HL-60/S4 treated with retinoic acid at 250 ng/mL for 4 days and 3 days (cell line): ENCODE data around the gene MYO1A.

Experiments
- in situ Hi-C: fragments of 300-500 bp; cut with MboI; formaldehyde crosslinking; loops from 2 replicates; pipeline ENCODE4 v1.7.0; 2022; ENCODE audit warnings: low sequenced_read_pairs

The MYO1A gene

DNA sequence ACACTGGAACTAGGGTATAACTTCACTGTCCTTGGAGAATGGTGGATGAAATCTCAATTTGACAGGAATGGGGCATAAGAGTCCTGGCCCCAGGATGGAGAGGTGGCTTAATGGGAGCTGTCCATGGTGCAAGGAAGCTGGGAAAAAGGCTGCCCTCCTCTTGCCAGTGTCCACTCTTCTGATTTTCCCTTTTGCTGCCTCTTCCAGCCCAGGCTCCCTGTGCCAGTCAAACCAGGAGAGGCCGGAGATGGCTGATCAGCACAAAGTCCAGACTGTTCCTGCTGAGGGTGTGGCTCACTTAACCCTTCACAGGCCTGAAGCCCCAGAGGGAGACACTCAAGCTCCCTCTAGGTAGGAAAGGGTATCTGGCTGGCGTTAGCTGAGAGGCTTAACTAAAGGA is at the start of gene MYO1A:
TSS of gene MYO1A (minus strand) at position 240 of the 400 bp plus-strand sequence. CDS start 1,806 bp downstream, outside the sequence.
- in situ Hi-C loops, result no loop called here

- in situ Hi-C loops, result no loop called here
Observed at GRCh38 chr12:57099047-57099714, 49.3 kb upstream of the MYO1A start.

DNA sequence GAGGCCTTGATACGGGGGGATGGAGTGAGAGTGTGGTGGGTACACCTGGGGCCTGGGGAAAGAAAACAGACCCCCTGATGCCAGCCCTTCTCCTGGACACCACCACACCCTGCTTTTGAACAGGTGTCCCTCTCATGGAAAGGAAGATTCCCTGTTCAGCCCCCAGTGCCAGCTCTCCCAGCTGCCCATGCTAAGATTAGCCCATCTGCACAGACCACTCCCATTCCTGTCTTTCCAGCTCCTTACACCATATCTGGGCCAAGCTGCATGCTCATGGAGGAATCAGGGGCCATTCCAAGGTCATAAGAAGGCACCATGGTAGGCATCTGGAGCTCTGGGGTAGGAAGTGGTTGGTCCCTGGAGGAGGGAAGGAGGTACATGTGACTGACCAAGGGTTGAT is 48.6 kb upstream of the MYO1A start:
- in situ Hi-C loops, result no loop called here

DNA sequence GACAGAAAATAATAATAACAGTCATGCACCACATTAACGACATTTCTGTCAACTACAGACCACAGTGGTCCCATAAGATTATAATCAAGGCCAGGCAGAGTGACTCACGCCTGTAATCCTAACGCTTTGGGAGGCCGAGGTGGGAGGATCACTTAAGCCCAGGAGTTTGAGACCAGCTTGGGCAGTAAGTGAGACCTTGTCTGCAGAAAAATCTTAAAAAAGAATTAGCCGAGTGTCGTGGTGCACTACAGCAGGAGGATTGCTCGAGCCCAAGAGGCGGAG is 47.6 kb upstream of the MYO1A start:
- in situ Hi-C loops, result no loop called here

- in situ Hi-C loops, result no loop called here
Observed at GRCh38 chr12:57096748-57097553, 47.0 kb upstream of the MYO1A start.

DNA sequence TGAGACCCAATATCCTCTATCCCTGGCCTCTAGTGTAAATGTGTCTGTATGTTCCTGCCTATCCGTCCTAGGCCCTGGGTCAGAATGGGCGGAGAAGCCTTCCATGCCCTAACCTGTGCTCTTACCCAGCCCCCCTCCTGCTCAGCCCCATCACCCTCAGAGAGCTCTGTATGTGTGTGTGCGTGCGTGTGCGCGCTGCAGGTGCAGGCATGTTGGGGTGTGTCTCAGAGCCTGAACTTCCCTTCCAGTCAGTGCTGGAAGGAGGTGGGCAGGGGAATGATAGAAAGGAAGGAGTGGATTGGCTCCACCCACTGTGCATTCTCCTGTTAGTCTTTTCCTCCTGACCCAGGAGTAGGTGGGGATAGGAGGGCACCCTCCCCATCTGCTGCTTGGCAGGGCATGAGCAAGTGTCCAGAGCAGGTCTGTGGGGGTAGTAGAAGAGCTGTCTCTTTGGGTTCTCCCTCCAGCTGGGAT is 46.2 kb upstream of the MYO1A start:
- in situ Hi-C loops, result no loop called here

- in situ Hi-C loops, result no loop called here
Observed at GRCh38 chr12:57095440-57095839, 45.5 kb upstream of the MYO1A start.

DNA sequence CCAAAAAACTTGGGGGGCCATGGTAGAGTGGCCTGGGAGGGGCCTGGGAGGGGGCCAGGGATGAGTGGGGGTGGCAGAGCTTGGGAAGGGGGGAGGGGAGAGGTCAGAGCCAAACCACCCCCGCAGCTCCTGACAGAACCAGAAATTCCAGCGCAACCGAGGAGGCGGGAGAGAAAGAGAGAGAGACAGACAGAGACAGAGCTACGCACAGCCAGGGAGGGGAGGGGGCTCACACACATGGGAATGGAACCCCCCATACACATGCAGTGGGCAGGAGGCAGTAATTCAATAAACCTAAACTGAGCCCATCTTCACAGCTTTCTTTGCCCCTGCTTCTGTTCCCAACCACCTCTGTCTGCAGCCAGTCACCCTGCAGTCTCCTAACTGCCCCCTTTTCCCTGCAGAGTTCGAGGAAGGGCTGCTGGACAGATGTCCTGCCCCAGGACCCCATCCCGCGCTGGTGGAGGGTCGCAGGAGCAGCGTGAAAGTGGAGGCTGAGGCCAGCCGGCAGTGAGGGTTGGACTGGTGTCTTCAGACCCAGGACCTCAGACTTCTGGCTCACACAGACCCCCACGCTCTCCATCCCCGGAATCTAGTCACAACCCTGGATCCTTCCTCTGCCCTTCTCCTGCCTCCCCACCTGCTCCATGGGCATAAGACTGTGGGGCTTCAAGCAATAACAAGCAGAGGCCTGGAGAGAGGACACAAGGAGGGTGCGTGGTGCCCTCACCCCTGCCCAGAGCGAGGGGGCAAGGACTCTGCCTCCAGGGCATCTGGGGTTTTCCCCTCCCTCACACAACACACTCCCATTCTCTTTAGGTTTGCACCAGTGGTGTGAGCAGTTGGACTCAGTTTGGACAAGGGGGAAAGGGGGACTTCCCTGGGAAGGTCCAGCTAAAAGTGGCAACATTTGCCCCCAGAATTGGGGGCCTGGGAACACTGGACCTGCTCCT is 44.6 kb upstream of the MYO1A start:
- in situ Hi-C loops, result no loop called here

DNA sequence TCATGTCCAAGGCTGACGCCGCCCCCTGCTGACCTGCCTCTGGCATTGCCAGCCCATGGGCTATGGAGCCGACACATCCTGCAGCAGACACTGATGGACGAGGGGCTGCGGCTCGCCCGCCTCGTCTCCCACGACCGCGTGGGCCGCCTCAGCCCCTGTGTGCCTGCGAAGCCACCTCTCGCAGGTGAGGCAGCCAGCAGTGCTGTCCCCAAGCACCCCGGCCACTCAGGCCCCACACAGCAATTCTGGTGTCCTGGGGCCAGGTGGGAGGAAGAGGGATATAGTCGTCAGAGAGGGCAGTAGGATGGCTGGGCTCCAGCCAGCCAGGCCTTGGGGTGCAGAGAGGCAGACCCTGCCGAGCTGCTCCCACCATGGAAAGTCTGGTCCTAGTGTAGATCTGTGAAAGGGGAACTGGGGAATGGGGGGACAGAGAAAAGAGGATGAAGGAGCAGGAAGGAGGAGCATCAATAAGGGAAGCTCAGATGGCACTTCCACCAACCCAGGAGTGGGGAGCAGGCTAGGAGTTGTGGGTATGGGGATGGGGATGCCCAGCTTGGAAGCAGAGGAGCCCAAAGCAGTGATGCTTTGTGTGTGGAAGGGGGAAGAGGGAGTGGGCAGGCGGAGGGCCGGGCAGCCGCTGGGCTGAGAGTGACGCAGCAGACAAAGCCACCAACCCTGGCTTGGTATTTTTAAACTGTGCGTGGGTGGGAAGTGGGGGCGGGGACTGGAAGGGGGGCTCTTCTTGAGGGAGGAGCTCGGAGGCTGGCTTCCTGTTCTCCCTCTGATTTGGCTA is 43.7 kb upstream of the MYO1A start:
- in situ Hi-C loops, result no loop called here

DNA sequence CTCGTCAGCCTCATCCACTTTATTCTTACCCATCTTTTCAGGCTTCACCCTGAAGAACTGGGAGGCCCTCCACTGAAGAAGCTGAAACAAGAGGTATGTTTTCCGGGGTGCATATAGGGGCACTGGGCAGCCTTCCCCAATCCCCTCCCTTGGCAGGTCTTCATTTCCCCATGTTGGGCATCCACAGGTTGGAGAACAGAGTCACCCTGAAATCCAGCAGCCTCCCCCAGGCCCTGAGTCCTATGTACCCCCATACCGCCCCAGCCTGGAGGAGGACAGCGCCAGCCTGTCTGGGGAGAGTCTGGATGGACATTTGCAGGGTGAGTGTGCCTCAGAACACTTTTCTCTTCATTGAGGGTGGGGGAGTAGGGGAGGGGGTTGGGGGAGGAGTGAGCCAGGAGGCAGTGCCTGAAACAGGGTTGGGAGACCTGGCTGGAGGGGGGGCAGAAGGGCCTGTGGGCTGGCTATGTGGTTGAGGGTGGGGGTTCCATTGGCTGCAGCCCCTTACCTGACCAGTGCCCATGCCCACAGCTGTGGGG is 43.0 kb upstream of the MYO1A start:
- in situ Hi-C loops, result no loop called here

DNA sequence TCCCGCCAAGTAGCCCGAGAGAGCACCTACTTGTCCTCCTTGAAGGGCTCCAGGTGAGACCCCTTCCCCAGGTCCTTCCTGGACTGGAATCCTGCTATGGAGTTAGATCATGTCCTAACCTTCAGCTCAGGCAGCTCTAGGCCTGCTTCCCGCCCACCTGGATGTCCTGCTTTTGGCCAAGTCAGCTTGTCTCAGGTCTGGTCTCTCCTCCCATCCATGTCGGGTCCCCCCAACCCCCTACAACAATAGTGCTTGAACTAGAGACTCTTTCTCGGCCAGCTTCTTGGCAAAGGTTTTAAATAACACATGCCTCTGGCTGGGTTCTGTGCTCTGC is 42.6 kb upstream of the MYO1A start:
- in situ Hi-C loops, result no loop called here

- in situ Hi-C loops, result no loop called here
Observed at GRCh38 chr12:57091638-57092528, 42.0 kb upstream of the MYO1A start.

DNA sequence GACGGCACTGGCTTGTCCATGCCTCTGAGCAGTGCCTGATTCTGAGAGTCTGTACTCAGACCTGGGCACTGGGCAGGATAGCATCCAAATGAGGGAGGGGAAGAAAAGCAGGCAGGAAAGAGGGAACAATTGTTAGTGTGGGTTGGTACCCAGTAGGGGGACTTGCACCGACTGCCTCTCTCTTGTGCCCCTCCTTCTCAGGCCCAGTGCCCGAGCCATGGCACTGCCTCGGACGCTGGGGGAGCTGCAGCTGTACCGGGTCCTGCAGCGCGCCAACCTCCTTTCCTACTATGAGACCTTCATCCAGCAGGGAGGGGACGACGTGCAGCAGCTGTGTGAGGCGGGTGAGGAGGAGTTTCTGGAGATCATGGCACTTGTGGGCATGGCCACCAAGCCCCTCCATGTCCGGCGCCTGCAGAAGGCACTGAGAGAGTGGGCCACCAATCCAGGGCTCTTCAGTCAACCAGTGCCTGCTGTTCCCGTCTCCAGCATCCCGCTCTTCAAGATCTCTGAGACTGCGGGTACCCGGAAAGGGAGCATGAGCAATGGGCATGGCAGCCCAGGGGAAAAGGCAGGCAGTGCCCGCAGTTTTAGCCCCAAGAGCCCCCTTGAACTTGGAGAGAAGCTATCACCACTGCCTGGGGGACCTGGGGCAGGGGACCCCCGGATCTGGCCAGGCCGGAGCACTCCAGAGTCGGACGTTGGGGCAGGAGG is 41.2 kb upstream of the MYO1A start:
- in situ Hi-C loops, result no loop called here

DNA sequence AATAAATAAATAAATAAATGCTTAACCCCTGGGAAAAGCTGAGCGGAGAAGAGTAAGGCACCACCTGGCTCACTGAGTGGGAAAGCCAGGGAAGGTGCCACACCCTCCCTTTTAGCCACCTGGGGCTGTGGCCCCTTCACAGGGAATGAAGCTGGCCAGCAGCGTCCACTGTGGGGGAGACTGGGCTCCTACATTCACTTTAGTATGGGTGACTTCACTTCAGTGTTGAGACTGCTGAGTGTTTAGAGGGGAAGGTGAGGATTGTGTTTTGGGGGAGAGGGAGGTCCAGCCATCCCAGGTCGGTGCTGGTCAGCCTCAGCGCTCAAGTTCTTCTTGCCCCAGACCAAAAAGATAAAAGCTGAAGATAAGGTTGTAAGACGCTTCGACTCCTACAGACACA is 40.6 kb upstream of the MYO1A start:
- in situ Hi-C loops, result no loop called here

- in situ Hi-C loops, result no loop called here
Observed at GRCh38 chr12:57089271-57090245, 39.6 kb upstream of the MYO1A start.

DNA sequence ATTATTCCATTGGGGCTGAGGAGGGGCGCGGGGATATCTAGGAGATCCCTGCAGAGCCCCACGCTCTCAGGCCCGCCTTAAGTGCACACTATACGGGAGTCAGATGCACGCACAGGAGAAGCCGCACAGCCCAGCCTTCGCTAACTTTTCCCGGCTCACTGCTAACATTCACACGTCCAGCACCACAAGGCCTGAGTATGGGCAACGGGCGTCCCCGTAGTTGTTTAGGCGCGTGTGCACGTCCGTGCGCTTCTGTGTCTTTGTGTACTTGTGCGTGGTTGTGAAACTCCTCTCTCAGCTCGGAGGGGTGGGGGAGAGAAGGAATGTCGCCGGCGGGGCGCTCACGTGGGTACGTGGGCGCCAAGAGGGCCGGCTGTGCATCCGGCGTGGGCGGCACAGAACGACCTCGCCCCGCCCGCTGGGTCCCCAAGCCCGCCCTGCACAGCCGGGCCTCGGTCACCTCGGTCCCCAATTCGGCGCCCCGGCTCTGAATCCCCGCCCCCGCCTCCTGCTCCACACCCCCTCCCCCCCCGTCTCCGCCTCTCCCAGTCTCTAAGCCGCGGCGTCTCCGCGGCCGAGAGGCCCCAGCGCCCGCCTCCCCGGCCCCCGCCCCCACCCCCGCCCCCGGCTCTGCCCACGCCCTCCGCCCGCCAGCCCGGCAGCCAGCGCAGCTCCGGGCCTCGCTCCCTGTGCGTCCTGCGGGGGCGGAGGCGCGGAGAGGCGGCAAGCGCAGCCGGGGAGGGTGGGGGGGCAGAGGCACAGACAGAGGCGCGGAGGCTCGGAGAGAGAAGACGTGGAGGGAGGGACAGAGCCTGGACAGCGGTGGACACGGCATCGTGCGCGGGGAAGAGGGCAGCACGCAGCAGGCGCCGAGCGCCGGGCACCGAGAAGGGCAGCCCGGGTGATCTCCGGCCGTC is 38.7 kb upstream of the MYO1A start, which contains the start of gene NAB2:
TSS of gene NAB2 (plus strand) at position 761 of the 917 bp plus-strand sequence. CDS start 158 bp downstream, outside the sequence.
- in situ Hi-C loops, result no loop called here
